Thyroid gland (tissue), 4 donors: Measurements from ENCODE around the gene AFF3.

Experiments
- CTCF ChIP-seq, 6 experiments: fragments of 200-600 bp in 3 of 6; fragments of 450-650 bp in 3 of 6; sonication (generic) in 3 of 6; IDR thresholded peaks; one replicate each; pipeline ENCODE4 v1.5.1; 2016 to 2019; ENCODE audit warnings: antibody characterized with exemption in 6 of 6, mild to moderate bottlenecking in 2 of 6, inconsistent platforms in 1 of 6, moderate library complexity in 1 of 6
- POLR2A ChIP-seq, 2 donors: fragments of 450-650 bp; IDR thresholded peaks; one replicate each; pipeline ENCODE4 v1.6.1; 2017; ENCODE audit warnings: antibody characterized with exemption in 2 of 2, mild to moderate bottlenecking in 2 of 2, moderate library complexity in 1 of 2

GRCh38 chr2:99666256-99666655, 476.1 kb downstream of the AFF3 start:
- TF ChIP-seq CTCF (IDR thresholded peaks at IDR 0.05) (no peak), POLR2A (IDR thresholded peaks at IDR 0.05) (no peak)
